WTC11 (cell line): ENCODE results near the gene CDX4. TPM values are rescaled to one million over a fixed set of nuclear protein-coding genes. Genes with fewer than 3 reads are reported as not detected.
A peak's percentile ranks its signal among the peaks of the same experiment; 100 is the strongest.

Experiments
- ATAC-seq: fragments of 200-7000 bp; cut with Tn5 transposase; 2 replicates; pipeline ENCODE4 v1.10.0; 2021; ENCODE audit warnings: mild to moderate bottlenecking, moderate library complexity
- CTCF ChIA-PET: fragments of 300-600 bp; sonication (Branson Sonifier 250); formaldehyde crosslinking; loops from one replicate; lab custom pipeline; 2021; ENCODE audit warnings: antibody characterized with exemption; lab: Charles Lee
- POLR2A ChIA-PET: fragments of 350-600 bp; sonication (Branson Sonifier 250); formaldehyde crosslinking; loops from one replicate; lab custom pipeline; 2021; ENCODE audit warnings: antibody characterized with exemption; lab: Charles Lee
- DNase-seq: peaks from one replicate; pipeline ENCODE4 v3.0.0; 2021; ENCODE audit warnings: low spot score
- H3K27ac Mint-ChIP-seq: 2 replicates; pipeline ENCODE4 v1.8.0; 2021; ENCODE audit warnings: mixed read lengths
- H3K27me3 Mint-ChIP-seq: 2 replicates; pipeline ENCODE4 v1.8.0; 2021; ENCODE audit warnings: low read depth, mild to moderate bottlenecking, moderate library complexity, mixed read lengths
- H3K36me3 Mint-ChIP-seq: 2 replicates; pipeline ENCODE4 v1.8.0; 2021; ENCODE audit warnings: mixed read lengths
- H3K4me1 Mint-ChIP-seq: 2 replicates; pipeline ENCODE4 v1.8.0; 2022; ENCODE audit warnings: mixed read lengths
- H3K4me3 Mint-ChIP-seq: 2 replicates; pipeline ENCODE4 v1.8.0; 2021; ENCODE audit warnings: mild to moderate bottlenecking, moderate library complexity, mixed read lengths
- H3K9me3 Mint-ChIP-seq: 2 replicates; pipeline ENCODE4 v1.8.0; 2021; ENCODE audit warnings: mixed read lengths
- ATF1 ChIP-seq: sonication (generic); formaldehyde crosslinking; IDR thresholded peaks from 2 replicates; pipeline ENCODE4 v1.8.1; 2023; ENCODE audit warnings: mild to moderate bottlenecking, moderate library complexity, missing genetic modification reagents
- CREM ChIP-seq: sonication (generic); formaldehyde crosslinking; IDR thresholded peaks from 2 replicates; pipeline ENCODE4 v1.8.1; 2022; ENCODE audit warnings: mild to moderate bottlenecking, missing genetic modification reagents, moderate library complexity
- ELF4 ChIP-seq: sonication (generic); formaldehyde crosslinking; IDR thresholded peaks from 2 replicates; pipeline ENCODE4 v1.8.1; 2022; ENCODE audit warnings: low read depth, mild to moderate bottlenecking, moderate library complexity, missing genetic modification reagents
- EMX1 ChIP-seq: fragments of 250-450 bp; sonication (Bioruptor Pico); IDR thresholded peaks from 2 replicates; pipeline ENCODE4 v1.8.0; 2021; ENCODE audit warnings: mild to moderate bottlenecking
- GRHL2 ChIP-seq: fragments of 250-450 bp; sonication (Bioruptor Pico); IDR thresholded peaks from 2 replicates; pipeline ENCODE4 v1.8.0; 2022; ENCODE audit warnings: mild to moderate bottlenecking, moderate library complexity; ENCODE audit not compliant: insufficient replicate concordance, severe bottlenecking
- JUN ChIP-seq: sonication (generic); formaldehyde crosslinking; IDR thresholded peaks from 2 replicates; pipeline ENCODE4 v1.8.0; 2023; ENCODE audit warnings: mild to moderate bottlenecking, missing genetic modification reagents
- NFE2L1 ChIP-seq: sonication (generic); formaldehyde crosslinking; IDR thresholded peaks from 2 replicates; pipeline ENCODE4 v1.8.1; 2023; ENCODE audit warnings: missing genetic modification reagents
- NR2C2 ChIP-seq: sonication (generic); formaldehyde crosslinking; IDR thresholded peaks from 2 replicates; pipeline ENCODE4 v1.8.0; 2022; ENCODE audit warnings: mild to moderate bottlenecking, missing genetic modification reagents
- PRRX2 ChIP-seq: fragments of 250-450 bp; sonication (Bioruptor Pico); IDR thresholded peaks from 2 replicates; pipeline ENCODE4 v1.8.0; 2021; ENCODE audit warnings: mild to moderate bottlenecking
- SMAD4 ChIP-seq: sonication (generic); formaldehyde crosslinking; IDR thresholded peaks from 2 replicates; pipeline ENCODE4 v1.8.0; 2022; ENCODE audit warnings: mild to moderate bottlenecking, missing genetic modification reagents
- SP1 ChIP-seq: sonication (generic); formaldehyde crosslinking; conservative IDR thresholded peaks from 2 replicates; pipeline ENCODE4 v1.8.1; 2022; ENCODE audit warnings: missing genetic modification reagents
- TP53 ChIP-seq: sonication (generic); formaldehyde crosslinking; IDR thresholded peaks from 2 replicates; pipeline ENCODE4 v1.8.1; 2023; ENCODE audit warnings: mild to moderate bottlenecking, missing genetic modification reagents
- ZNF317 ChIP-seq: sonication (generic); formaldehyde crosslinking; IDR thresholded peaks from 2 replicates; pipeline ENCODE4 v1.8.1; 2023; ENCODE audit warnings: low read depth, mild to moderate bottlenecking, moderate library complexity, missing genetic modification reagents, borderline replicate concordance
- ZNF671 ChIP-seq: fragments of 250-450 bp; sonication (Bioruptor Pico); IDR thresholded peaks from 2 replicates; pipeline ENCODE4 v1.8.0; 2021; ENCODE audit warnings: mild to moderate bottlenecking
- total RNA-seq: library from RNA; stranded (reverse); gene quantifications from 3 replicates; pipeline ENCODE4 v1.2.3, GENCODE V29; 2021
- TF ChIP-seq, protein P1 (sequence below): sonication (generic); formaldehyde crosslinking; IDR thresholded peaks from 2 replicates; pipeline ENCODE4 v1.8.1; 2023; ENCODE audit warnings: mild to moderate bottlenecking, missing genetic modification reagents
- TF ChIP-seq, protein P2 (sequence below): sonication (generic); formaldehyde crosslinking; IDR thresholded peaks from 2 replicates; pipeline ENCODE4 v1.8.0; 2023; ENCODE audit warnings: missing genetic modification reagents, mild to moderate bottlenecking, borderline replicate concordance
- TF ChIP-seq, protein P3 (sequence below): fragments of 250-450 bp; sonication (Bioruptor Pico); IDR thresholded peaks from 2 replicates; pipeline ENCODE4 v1.8.0; 2021; ENCODE audit warnings: mild to moderate bottlenecking
- TF ChIP-seq, protein P4 (sequence below): fragments of 250-450 bp; sonication (Bioruptor Pico); conservative IDR thresholded peaks from 2 replicates; pipeline ENCODE4 v1.9.0; 2021; ENCODE audit warnings: mild to moderate bottlenecking
- TF ChIP-seq, protein P5 (sequence below): sonication (generic); formaldehyde crosslinking; IDR thresholded peaks from 2 replicates; pipeline ENCODE4 v1.8.0; 2022; ENCODE audit warnings: mild to moderate bottlenecking, missing genetic modification reagents
- TF ChIP-seq, protein P6 (sequence below): sonication (generic); formaldehyde crosslinking; IDR thresholded peaks from 2 replicates; pipeline ENCODE4 v1.8.0; 2022; ENCODE audit warnings: missing genetic modification reagents

Gene CDX4
- total RNA-seq, 1 experiment from 2014 or later = 2.4 TPM

DNA sequence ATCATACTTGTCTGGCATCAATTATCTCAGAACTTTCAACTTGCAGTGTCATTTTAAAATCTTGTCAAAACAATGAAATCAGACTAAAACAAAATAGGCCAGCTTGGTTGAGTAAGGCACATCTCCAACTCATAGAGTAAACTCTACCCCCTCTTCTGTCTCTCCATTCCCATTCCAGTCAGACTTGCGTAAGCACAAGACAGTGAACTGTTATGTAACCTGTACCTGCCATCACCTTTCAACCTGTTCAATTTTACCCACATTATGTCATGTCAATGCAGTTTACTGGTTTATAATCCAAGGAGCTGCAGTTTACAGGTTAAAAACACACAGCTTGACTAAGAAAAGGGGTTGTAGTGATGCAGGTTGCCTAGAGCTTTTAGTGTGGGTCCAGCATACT, 8.3 kb downstream of the CDX4 start (continued):
- TF ChIP-seq, protein P1, sequence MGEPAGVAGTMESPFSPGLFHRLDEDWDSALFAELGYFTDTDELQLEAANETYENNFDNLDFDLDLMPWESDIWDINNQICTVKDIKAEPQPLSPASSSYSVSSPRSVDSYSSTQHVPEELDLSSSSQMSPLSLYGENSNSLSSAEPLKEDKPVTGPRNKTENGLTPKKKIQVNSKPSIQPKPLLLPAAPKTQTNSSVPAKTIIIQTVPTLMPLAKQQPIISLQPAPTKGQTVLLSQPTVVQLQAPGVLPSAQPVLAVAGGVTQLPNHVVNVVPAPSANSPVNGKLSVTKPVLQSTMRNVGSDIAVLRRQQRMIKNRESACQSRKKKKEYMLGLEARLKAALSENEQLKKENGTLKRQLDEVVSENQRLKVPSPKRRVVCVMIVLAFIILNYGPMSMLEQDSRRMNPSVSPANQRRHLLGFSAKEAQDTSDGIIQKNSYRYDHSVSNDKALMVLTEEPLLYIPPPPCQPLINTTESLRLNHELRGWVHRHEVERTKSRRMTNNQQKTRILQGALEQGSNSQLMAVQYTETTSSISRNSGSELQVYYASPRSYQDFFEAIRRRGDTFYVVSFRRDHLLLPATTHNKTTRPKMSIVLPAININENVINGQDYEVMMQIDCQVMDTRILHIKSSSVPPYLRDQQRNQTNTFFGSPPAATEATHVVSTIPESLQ (CRISPR knock-in tag) = no peak

DNA sequence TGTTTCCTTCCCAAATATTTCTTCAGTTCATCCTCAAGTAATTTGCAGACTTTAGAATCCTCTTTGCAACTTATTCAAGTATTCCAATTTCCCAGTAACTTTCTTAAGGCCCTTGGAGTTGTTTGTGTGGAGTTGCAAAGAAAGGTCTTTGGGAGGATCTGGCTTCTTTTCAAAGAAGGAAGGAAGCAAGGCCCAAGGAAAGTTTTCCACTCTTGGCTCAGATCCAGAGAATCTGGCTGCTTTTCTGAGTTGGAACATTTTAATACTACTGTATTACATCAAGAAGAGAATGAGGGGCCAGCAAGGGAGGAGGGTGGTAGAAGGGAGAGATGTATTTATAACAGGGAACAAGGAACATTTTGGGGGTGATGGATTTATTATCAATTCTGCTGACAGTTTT, 10.5 kb downstream of the CDX4 start:
- CTCF ChIA-PET = no interaction called here
- no peak overlapping the region for H3K4me3 Mint-ChIP-seq
- H3K27me3 Mint-ChIP-seq = peaks cover 48% of the 10 kb centered on the region
- ATAC-seq = no peak
- TF ChIP-seq, protein P2, sequence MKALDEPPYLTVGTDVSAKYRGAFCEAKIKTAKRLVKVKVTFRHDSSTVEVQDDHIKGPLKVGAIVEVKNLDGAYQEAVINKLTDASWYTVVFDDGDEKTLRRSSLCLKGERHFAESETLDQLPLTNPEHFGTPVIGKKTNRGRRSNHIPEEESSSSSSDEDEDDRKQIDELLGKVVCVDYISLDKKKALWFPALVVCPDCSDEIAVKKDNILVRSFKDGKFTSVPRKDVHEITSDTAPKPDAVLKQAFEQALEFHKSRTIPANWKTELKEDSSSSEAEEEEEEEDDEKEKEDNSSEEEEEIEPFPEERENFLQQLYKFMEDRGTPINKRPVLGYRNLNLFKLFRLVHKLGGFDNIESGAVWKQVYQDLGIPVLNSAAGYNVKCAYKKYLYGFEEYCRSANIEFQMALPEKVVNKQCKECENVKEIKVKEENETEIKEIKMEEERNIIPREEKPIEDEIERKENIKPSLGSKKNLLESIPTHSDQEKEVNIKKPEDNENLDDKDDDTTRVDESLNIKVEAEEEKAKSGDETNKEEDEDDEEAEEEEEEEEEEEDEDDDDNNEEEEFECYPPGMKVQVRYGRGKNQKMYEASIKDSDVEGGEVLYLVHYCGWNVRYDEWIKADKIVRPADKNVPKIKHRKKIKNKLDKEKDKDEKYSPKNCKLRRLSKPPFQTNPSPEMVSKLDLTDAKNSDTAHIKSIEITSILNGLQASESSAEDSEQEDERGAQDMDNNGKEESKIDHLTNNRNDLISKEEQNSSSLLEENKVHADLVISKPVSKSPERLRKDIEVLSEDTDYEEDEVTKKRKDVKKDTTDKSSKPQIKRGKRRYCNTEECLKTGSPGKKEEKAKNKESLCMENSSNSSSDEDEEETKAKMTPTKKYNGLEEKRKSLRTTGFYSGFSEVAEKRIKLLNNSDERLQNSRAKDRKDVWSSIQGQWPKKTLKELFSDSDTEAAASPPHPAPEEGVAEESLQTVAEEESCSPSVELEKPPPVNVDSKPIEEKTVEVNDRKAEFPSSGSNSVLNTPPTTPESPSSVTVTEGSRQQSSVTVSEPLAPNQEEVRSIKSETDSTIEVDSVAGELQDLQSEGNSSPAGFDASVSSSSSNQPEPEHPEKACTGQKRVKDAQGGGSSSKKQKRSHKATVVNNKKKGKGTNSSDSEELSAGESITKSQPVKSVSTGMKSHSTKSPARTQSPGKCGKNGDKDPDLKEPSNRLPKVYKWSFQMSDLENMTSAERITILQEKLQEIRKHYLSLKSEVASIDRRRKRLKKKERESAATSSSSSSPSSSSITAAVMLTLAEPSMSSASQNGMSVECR (CRISPR knock-in tag) = no peak
- TF ChIP-seq, protein P3, sequence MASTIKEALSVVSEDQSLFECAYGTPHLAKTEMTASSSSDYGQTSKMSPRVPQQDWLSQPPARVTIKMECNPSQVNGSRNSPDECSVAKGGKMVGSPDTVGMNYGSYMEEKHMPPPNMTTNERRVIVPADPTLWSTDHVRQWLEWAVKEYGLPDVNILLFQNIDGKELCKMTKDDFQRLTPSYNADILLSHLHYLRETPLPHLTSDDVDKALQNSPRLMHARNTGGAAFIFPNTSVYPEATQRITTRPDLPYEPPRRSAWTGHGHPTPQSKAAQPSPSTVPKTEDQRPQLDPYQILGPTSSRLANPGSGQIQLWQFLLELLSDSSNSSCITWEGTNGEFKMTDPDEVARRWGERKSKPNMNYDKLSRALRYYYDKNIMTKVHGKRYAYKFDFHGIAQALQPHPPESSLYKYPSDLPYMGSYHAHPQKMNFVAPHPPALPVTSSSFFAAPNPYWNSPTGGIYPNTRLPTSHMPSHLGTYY (CRISPR knock-in tag) = no peak
- TF ChIP-seq, protein P4, sequence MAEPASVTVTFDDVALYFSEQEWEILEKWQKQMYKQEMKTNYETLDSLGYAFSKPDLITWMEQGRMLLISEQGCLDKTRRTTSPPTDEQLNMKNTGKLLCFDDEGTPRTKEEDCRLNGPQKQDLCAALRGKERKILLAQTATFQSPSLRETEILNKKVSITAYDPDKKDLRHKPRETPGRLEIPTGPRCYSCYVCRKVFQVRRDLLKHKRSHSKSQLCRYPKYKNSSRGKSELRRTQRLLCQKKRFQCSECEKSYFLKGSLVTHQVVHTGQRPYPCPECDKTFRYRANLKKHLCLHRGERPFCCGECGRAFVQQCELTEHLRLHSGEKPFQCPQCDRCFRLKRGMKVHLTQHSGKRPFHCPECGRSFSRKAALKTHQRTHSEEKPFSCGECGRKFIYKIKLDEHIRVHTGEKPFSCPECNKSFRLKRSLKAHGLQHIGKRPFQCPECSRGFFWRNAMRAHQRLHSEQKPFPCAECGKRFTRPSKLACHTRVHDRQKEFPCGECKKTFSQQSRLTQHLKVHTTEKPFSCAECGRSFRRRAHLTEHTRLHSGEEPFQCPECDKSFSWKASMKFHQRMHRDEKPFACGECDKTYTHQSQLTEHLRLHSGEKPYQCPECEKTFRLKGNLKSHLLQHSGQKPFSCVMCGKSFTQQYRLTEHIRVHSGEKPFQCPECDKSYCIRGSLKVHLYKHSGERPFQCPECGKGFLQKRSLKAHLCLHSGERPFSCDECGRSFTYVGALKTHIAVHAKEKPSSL (CRISPR knock-in tag) = no peak
- no peak for TF ChIP-seq ATF1 (CRISPR knock-in tag)
- TF ChIP-seq ELF4 = no peak
- no peak for TF ChIP-seq ZNF317 (CRISPR knock-in tag)
- TF ChIP-seq GRHL2 (CRISPR knock-in tag) = no peak
- TF ChIP-seq, protein P5, sequence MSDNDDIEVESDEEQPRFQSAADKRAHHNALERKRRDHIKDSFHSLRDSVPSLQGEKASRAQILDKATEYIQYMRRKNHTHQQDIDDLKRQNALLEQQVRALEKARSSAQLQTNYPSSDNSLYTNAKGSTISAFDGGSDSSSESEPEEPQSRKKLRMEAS (CRISPR knock-in tag) = no peak
- TF ChIP-seq SP1 (CRISPR knock-in tag) = no peak
- TF ChIP-seq NFE2L1 (CRISPR knock-in tag) = no peak
- no peak for TF ChIP-seq TP53 (CRISPR knock-in tag)
- H3K36me3 Mint-ChIP-seq = no peaks in the 10 kb centered on the region
- peaks cover 22% of the 10 kb centered on the region for H3K4me1 Mint-ChIP-seq
- DNase-seq = no peak
- no peak overlapping the region for H3K27ac Mint-ChIP-seq
- no peaks in the 10 kb centered on the region for H3K9me3 Mint-ChIP-seq
- POLR2A ChIA-PET = no interaction called here

DNA sequence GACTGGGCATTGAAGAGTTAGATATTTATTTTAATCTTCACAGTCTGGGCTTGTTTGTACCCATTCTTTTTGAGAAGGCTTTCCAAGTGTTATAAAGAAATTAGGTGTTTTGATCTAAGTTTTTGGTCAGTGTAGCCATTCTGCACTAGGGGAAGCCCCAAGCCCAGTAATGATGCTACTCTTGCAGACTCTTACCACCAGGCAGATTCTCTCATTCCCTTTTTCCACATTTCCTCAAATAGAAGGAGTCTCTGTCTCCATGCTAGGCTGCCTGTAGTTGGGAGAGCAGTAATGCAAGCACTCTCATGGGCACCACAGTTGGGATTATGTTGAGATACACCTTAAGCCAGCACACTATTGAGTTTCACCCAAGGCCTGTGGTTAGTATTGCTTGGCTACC, 21.5 kb downstream of the CDX4 start:
- H3K4me3 Mint-ChIP-seq = no peak overlapping the region
- no peak for DNase-seq
- H3K9me3 Mint-ChIP-seq = no peaks in the 10 kb centered on the region
- H3K36me3 Mint-ChIP-seq = no peaks in the 10 kb centered on the region
- peaks cover 3% of the 10 kb centered on the region for H3K27me3 Mint-ChIP-seq
- H3K27ac Mint-ChIP-seq = no peak overlapping the region
- H3K4me1 Mint-ChIP-seq = peaks cover 10% of the 10 kb centered on the region
- ChIA-PET POLR2A (no interaction called here), CTCF (no interaction called here)
- peak; percentile 57 for ATAC-seq
- TF ChIP-seq JUN (CRISPR knock-in tag) (no peak), CREM (no peak), SMAD4 (CRISPR knock-in tag) (no peak), ATF1 (CRISPR knock-in tag) (no peak), PRRX2 (CRISPR knock-in tag) (no peak), EMX1 (CRISPR knock-in tag) (no peak), ZNF671 (CRISPR knock-in tag) (no peak), NFE2L1 (CRISPR knock-in tag) (no peak), NR2C2 (CRISPR knock-in tag) (no peak)
- TF ChIP-seq, protein P6, sequence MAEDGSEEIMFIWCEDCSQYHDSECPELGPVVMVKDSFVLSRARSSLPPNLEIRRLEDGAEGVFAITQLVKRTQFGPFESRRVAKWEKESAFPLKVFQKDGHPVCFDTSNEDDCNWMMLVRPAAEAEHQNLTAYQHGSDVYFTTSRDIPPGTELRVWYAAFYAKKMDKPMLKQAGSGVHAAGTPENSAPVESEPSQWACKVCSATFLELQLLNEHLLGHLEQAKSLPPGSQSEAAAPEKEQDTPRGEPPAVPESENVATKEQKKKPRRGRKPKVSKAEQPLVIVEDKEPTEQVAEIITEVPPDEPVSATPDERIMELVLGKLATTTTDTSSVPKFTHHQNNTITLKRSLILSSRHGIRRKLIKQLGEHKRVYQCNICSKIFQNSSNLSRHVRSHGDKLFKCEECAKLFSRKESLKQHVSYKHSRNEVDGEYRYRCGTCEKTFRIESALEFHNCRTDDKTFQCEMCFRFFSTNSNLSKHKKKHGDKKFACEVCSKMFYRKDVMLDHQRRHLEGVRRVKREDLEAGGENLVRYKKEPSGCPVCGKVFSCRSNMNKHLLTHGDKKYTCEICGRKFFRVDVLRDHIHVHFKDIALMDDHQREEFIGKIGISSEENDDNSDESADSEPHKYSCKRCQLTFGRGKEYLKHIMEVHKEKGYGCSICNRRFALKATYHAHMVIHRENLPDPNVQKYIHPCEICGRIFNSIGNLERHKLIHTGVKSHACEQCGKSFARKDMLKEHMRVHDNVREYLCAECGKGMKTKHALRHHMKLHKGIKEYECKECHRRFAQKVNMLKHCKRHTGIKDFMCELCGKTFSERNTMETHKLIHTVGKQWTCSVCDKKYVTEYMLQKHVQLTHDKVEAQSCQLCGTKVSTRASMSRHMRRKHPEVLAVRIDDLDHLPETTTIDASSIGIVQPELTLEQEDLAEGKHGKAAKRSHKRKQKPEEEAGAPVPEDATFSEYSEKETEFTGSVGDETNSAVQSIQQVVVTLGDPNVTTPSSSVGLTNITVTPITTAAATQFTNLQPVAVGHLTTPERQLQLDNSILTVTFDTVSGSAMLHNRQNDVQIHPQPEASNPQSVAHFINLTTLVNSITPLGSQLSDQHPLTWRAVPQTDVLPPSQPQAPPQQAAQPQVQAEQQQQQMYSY = no peak
